HUDEP-2 (cell line): ENCODE measurements around the gene GIGYF2.
A peak's percentile ranks its signal among the peaks of the same experiment; 100 is the strongest.

Experiments used
- DNase-seq, 76 experiments: peaks; one replicate each; lab custom pipeline; 2025; ENCODE audit not compliant: unreplicated experiment in 76 of 76; lab: John Stamatoyannopoulos, UW

The GIGYF2 gene

GRCh38 chr2:232859385-232859916 lies 162.3 kb downstream of the GIGYF2 start:
- DNase-seq, result no peak

- DNase-seq, result no peak
Observed at GRCh38 chr2:232860593-232861241, 163.6 kb downstream of the GIGYF2 start.

- DNase-seq, result no peak
Observed at GRCh38 chr2:232861353-232861752, 164.2 kb downstream of the GIGYF2 start.

GRCh38 chr2:232863996-232864395 lies 166.9 kb downstream of the GIGYF2 start:
- no peak for DNase-seq

GRCh38 chr2:232865165-232865564 lies 168.0 kb downstream of the GIGYF2 start:
- DNase-seq, result no peak

GRCh38 chr2:232866104-232866503 lies 169.0 kb downstream of the GIGYF2 start:
- DNase-seq, result no peak

- no peak for DNase-seq
Observed at GRCh38 chr2:232869138-232870017, 172.2 kb downstream of the GIGYF2 start.

GRCh38 chr2:232870018-232870765 lies 173.1 kb downstream of the GIGYF2 start, which contains the start of gene SNORC:
Gene SNORC (plus strand): TSS chr2:232870264. CDS start chr2:232870342, 78 bp downstream.
- no peak for DNase-seq

GRCh38 chr2:232870766-232871371 lies 173.7 kb downstream of the GIGYF2 start:
- no peak for DNase-seq

GRCh38 chr2:232871418-232871834 lies 174.3 kb downstream of the GIGYF2 start:
- no peak for DNase-seq

- DNase-seq, result no peak
Observed at GRCh38 chr2:232871835-232872736, 175.0 kb downstream of the GIGYF2 start.

GRCh38 chr2:232872826-232873225 lies 175.7 kb downstream of the GIGYF2 start:
- no peak for DNase-seq

- DNase-seq, result no peak
Observed at GRCh38 chr2:232873292-232873908, 176.3 kb downstream of the GIGYF2 start.

GRCh38 chr2:232873909-232874641 lies 176.9 kb downstream of the GIGYF2 start:
- DNase-seq, result peak in 1 of 76 experiments; percentile 4

- no peak for DNase-seq
Observed at GRCh38 chr2:232874677-232875223, 177.6 kb downstream of the GIGYF2 start.

GRCh38 chr2:232875256-232876121 lies 178.4 kb downstream of the GIGYF2 start:
- DNase-seq, result no peak
